Esophagus squamous epithelium (tissue), 4 donors: ENCODE data around the gene ANKMY2.

Experiments
- CTCF ChIP-seq, 6 experiments: fragments of 450-650 bp in 4 of 6; fragments of 200-600 bp in 2 of 6; sonication (generic) in 2 of 6; IDR thresholded peaks; one replicate each; pipeline ENCODE4 v1.5.1; 2016 to 2019; ENCODE audit warnings: antibody characterized with exemption in 6 of 6, mild to moderate bottlenecking in 4 of 6, moderate library complexity in 4 of 6
- POLR2A ChIP-seq, 4 donors: fragments of 450-650 bp; IDR thresholded peaks; one replicate each; pipeline ENCODE4 v1.6.1; 2017; ENCODE audit warnings: antibody characterized with exemption in 4 of 4, mild to moderate bottlenecking in 4 of 4, moderate library complexity in 3 of 4

GRCh38 chr7:16644157-16644556 is 1.4 kb downstream of the ANKMY2 start:
- TF ChIP-seq POLR2A (IDR thresholded peaks at IDR 0.05): no peak
- no peak for TF ChIP-seq CTCF (IDR thresholded peaks at IDR 0.05)
